Endothelial cell of umbilical vein (primary cell): ENCODE measurements around the gene RAD51B. TPM values are rescaled to one million over a fixed set of nuclear protein-coding genes. Genes with fewer than 3 reads are reported as not detected.
A peak's percentile ranks its signal among the peaks of the same experiment; 100 is the strongest.

ENCODE experiments used
- BruUV-seq: library from RNA; stranded (reverse); fragments of 400-500 nt; replicated peaks from 2 replicates; lab custom pipeline; 2021; lab: Mats Ljungman, UMichigan
- CTCF ChIA-PET: fragments of 300-600, 350-600 bp; sonication (Branson Sonifier 250); formaldehyde crosslinking; loops from one replicate; lab custom pipeline; 2021; ENCODE audit warnings: antibody characterized with exemption, inconsistent platforms; lab: Charles Lee
- POLR2A ChIA-PET: fragments of 300-600, 350-600 bp; sonication (Branson Sonifier 250); formaldehyde crosslinking; loops from one replicate; lab custom pipeline; 2021; ENCODE audit warnings: antibody characterized with exemption, inconsistent platforms; lab: Charles Lee
- DNase-seq: peaks from one replicate; pipeline ENCODE4 v3.0.0-alpha.2; 2011; ENCODE audit warnings: low read depth, low spot score
- FAIRE-seq: peaks from 2 replicates; lab custom pipeline; 2011; peaks lifted over from hg19 to GRCh38; lab: Jason Lieb, UNC
- H2AFZ ChIP-seq: 2 replicates; pipeline ENCODE4 v1.6.0; 2012; ENCODE audit warnings: low read depth, low read length, control low read depth, inconsistent platforms
- H3K27ac ChIP-seq: 2 replicates; pipeline ENCODE4 v1.5.1; 2011; ENCODE audit warnings: low read depth, mild to moderate bottlenecking, control low read depth, low read length, moderate library complexity; ENCODE audit not compliant: insufficient read depth
- H3K27me3 ChIP-seq, 2 experiments: 2 replicates each; pipeline versions ENCODE4 v1.6.0 to v1.6.1; 2011; ENCODE audit warnings: low read length in 2 of 2, mixed read lengths in 1 of 2; ENCODE audit not compliant: control insufficient read depth in 2 of 2, insufficient read depth in 2 of 2
- H3K36me3 ChIP-seq, 2 experiments: 2 replicates in 1 of 2; 3 replicates in 1 of 2; pipeline ENCODE4 v1.5.1; 2011; ENCODE audit warnings: low read length in 2 of 2, mild to moderate bottlenecking in 1 of 2, moderate library complexity in 1 of 2; ENCODE audit not compliant: control insufficient read depth in 2 of 2, insufficient read depth in 2 of 2; ENCODE audit errors: extremely low read depth in 1 of 2
- H3K4me1 ChIP-seq: 3 replicates; pipeline ENCODE4 v1.5.1; 2011; ENCODE audit warnings: mild to moderate bottlenecking, low read length; ENCODE audit not compliant: control insufficient read depth, insufficient read depth; ENCODE audit errors: extremely low read depth
- H3K4me2 ChIP-seq: 2 replicates; pipeline ENCODE4 v1.6.1; 2011; ENCODE audit warnings: low read length, control low read depth, mixed read lengths; ENCODE audit not compliant: insufficient read depth
- H3K4me3 ChIP-seq, 3 experiments: fragments of 200-600 bp in 1 of 3; sonication (generic), shearing (Covaris generic) in 1 of 3; replicated peaks in 1 of 3; 2 replicates each; pipeline ENCODE4 v1.5.1; 2011 to 2016; ENCODE audit warnings: control low read depth in 3 of 3, low read length in 3 of 3, mild to moderate bottlenecking in 2 of 3, inconsistent platforms in 1 of 3, low read depth in 1 of 3, moderate library complexity in 1 of 3; ENCODE audit not compliant: insufficient read depth in 1 of 3
- H3K79me2 ChIP-seq: 2 replicates; pipeline ENCODE4 v1.6.0; 2012; ENCODE audit warnings: low read length, inconsistent platforms; ENCODE audit not compliant: control insufficient read depth, insufficient read depth
- H3K9ac ChIP-seq: replicated peaks from 2 replicates; pipeline ENCODE3; 2011; ENCODE audit warnings: low read length, control low read depth; ENCODE audit not compliant: insufficient read depth; ENCODE audit errors: extremely low read depth
- H3K9me1 ChIP-seq: replicated peaks from 3 replicates; pipeline ENCODE4 v1.6.0; 2011; ENCODE audit warnings: mild to moderate bottlenecking, low read length; ENCODE audit not compliant: control insufficient read depth, insufficient read depth; ENCODE audit errors: extremely low read depth
- H3K9me3 ChIP-seq: replicated peaks from 2 replicates; pipeline ENCODE4 v1.5.1; 2012; ENCODE audit warnings: low read length, inconsistent platforms; ENCODE audit not compliant: control insufficient read depth, insufficient read depth
- H4K20me1 ChIP-seq: replicated peaks from 2 replicates; pipeline ENCODE3; 2011; ENCODE audit warnings: mild to moderate bottlenecking, low read length; ENCODE audit not compliant: control insufficient read depth, insufficient read depth; ENCODE audit errors: extremely low read depth
- CTCF ChIP-seq, 2 donors: IDR thresholded peaks; 1 replicate in 1 of 2; 2 replicates in 1 of 2; pipeline ENCODE4 v1.5.1; 2011; ENCODE audit warnings: low read length in 2 of 2, mild to moderate bottlenecking in 2 of 2, moderate library complexity in 2 of 2, control low read depth in 1 of 2, inconsistent platforms in 1 of 2, low read depth in 1 of 2; ENCODE audit not compliant: insufficient read depth in 1 of 2; ENCODE audit errors: extremely low read depth in 1 of 2
- EZH2 ChIP-seq: IDR thresholded peaks from 2 replicates; pipeline ENCODE4 v1.6.1; 2012; ENCODE audit warnings: borderline replicate concordance, low read depth, mild to moderate bottlenecking, moderate library complexity, low read length, inconsistent platforms; ENCODE audit not compliant: severe bottlenecking
- GATA2 ChIP-seq: IDR thresholded peaks from 2 replicates; pipeline ENCODE4 v1.7.0; 2011; ENCODE audit warnings: low read depth, mild to moderate bottlenecking, moderate library complexity, mixed read lengths, low read length; ENCODE audit not compliant: insufficient read length, insufficient read depth
- MAX ChIP-seq: IDR thresholded peaks from 2 replicates; pipeline ENCODE4 v1.6.1; 2011; ENCODE audit not compliant: insufficient read depth, insufficient read length
- POLR2AphosphoS5 ChIP-seq: IDR thresholded peaks from 2 replicates; pipeline ENCODE4 v1.6.1; 2012; ENCODE audit warnings: low read depth, mild to moderate bottlenecking, control low read depth, low read length, moderate library complexity; ENCODE audit not compliant: insufficient read depth
- dilution Hi-C: fragments of 300-500 bp; cut with MboI; formaldehyde crosslinking; loops from one replicate; pipeline ENCODE4 v1.15.0; 2019; ENCODE audit warnings: low sequenced_read_pairs; ENCODE audit not compliant: extremely low pct_ligation_motif_present
- intact Hi-C: fragments of 100-400 bp; cut with micrococcal nuclease; formaldehyde crosslinking; loops from one replicate; pipeline ENCODE4 v1.10.0; 2022
- polyA plus RNA-seq, 4 experiments: library from polyadenylated mRNA; depleted of rRNA in 3 of 4; stranded (reverse) in 3 of 4; unstranded in 1 of 4; fragments of >200 nt; gene quantifications; 2 replicates each; pipeline versions ENCODE4 v1.2.1 to v1.2.3, GENCODE V29; 2011 to 2012; ENCODE audit warnings: missing spikeins in 1 of 4
- total RNA-seq: library from RNA; stranded (reverse); gene quantifications from 2 replicates; pipeline ENCODE4 v1.2.3, GENCODE V29; 2021

Gene RAD51B
- total and polyA plus RNA-seq, 2 donors (not counting 3 experiments of a cell fraction or from before 2014, with no cell fraction given), result 3.9 to 19.0 TPM

- Histone ChIP-seq H3K4me2 (peak overlapping the region; percentile 16), H3K27me3 (no peaks in the 10 kb centered on the region), H3K4me1 (peaks cover 53% of the 10 kb centered on the region), H3K4me3 (no peak overlapping the region), H4K20me1 (no peaks in the 10 kb centered on the region), H3K9me3 (no peaks in the 10 kb centered on the region), H2AFZ (peak overlapping the region; percentile 73), H3K36me3 (no peaks in the 10 kb centered on the region), H3K79me2 (no peaks in the 10 kb centered on the region), H3K9me1 (no peaks in the 10 kb centered on the region), H3K9ac (no peak overlapping the region), H3K27ac (no peak overlapping the region)
- no peak for FAIRE-seq
- dilution Hi-C loops, result no loop called here
- no peak for TF ChIP-seq CTCF (IDR thresholded peaks at IDR 0.05; ENCODE audit: extremely low read depth in 1 of 2, insufficient read depth in 1 of 2, low read depth in 1 of 2, low read length in 2 of 2)
- peak; percentile 6 for TF ChIP-seq GATA2
- no peak for TF ChIP-seq POLR2AphosphoS5
- no peak for TF ChIP-seq EZH2
- no peak for TF ChIP-seq MAX
- intact Hi-C loops, result loop anchor here (2.0 to 5.0 kb wide), 3 partner anchors 101 to 409 kb away; no protein-coding TSS in a partner anchor
- DNase-seq, result peak; percentile 61
- BruUV-seq, result no TSS peak
- POLR2A ChIA-PET, result interaction anchor here (0.7 to 1.6 kb wide), 3 partner anchors 545 to 547 kb away, joined by 3 to 8 read pairs (median 4); partner anchors contain the start of gene ZFP36L1
- CTCF ChIA-PET, result interaction anchor here (0.8 to 7.9 kb wide), 15 partner anchors 14 to 597 kb away, joined by 3 to 122 read pairs (median 12); partner anchors contain the start of gene ZFP36L1
Measured at GRCh38 chr14:68246074-68246785, 426.7 kb downstream of the RAD51B start.
